SU-DHL-6 (cell line): Measurements from ENCODE around the gene TMEM11.

Source experiments
- CTCF ChIP-seq: fragments of 200-600 bp; sonication (generic); IDR thresholded peaks from one replicate; pipeline ENCODE4 v1.5.1; 2017; ENCODE audit warnings: antibody characterized with exemption, mild to moderate bottlenecking, low read length, moderate library complexity; ENCODE audit not compliant: insufficient read depth, poor library complexity, severe bottlenecking
- EZH2phosphoT487 ChIP-seq: fragments of 200-600 bp; sonication (generic), shearing (Covaris generic); conservative IDR thresholded peaks from 2 replicates; pipeline ENCODE4 v1.6.1; 2018; ENCODE audit warnings: mild to moderate bottlenecking, antibody characterized with exemption, low read length, moderate library complexity, mixed read lengths

- TF ChIP-seq CTCF (no peak), EZH2phosphoT487 (no peak)
Observed at GRCh38 chr17:21194703-21195102, 19.3 kb downstream of the TMEM11 start.
